Common myeloid progenitor, CD34-positive (primary cell): ENCODE data around the gene LTBP3.

ENCODE experiments used
- CTCF ChIA-PET: fragments of 350-600 bp; sonication (Branson Sonifier 250); formaldehyde crosslinking; loops from one replicate; lab custom pipeline; 2021; ENCODE audit warnings: antibody characterized with exemption; lab: Charles Lee
- POLR2A ChIA-PET: fragments of 350-600 bp; sonication (Branson Sonifier 250); formaldehyde crosslinking; loops from one replicate; lab custom pipeline; 2021; ENCODE audit warnings: antibody characterized with exemption; lab: Charles Lee
- DNase-seq, 3 donors: peaks; one replicate each; pipeline versions ENCODE4 v3.0.0 to v3.0.0-alpha.2; 2013
- H3K27ac ChIP-seq, 2 experiments: 1 replicate in 1 of 2; 2 replicates in 1 of 2; pipeline ENCODE4 v1.7.0; 2013; ENCODE audit warnings: inconsistent platforms in 2 of 2, low read length in 2 of 2, mild to moderate bottlenecking in 2 of 2, low read depth in 1 of 2, moderate library complexity in 1 of 2; ENCODE audit not compliant: severe bottlenecking in 2 of 2, insufficient read depth in 1 of 2, poor library complexity in 1 of 2
- H3K27me3 ChIP-seq, 5 experiments: replicated peaks in 2 of 5; 1 replicate in 3 of 5; 2 replicates in 2 of 5; pipeline versions ENCODE4 v1.6.1 to v1.7.0; 2013; ENCODE audit warnings: low read length in 4 of 5, mild to moderate bottlenecking in 2 of 5, moderate library complexity in 2 of 5, inconsistent platforms in 1 of 5; ENCODE audit not compliant: insufficient read depth in 5 of 5, control insufficient read depth in 4 of 5
- H3K36me3 ChIP-seq, 4 experiments: 1 replicate in 2 of 4; 2 replicates in 2 of 4; pipeline versions ENCODE4 v1.6.1 to v1.7.0; 2013; ENCODE audit warnings: low read length in 3 of 4, control low read depth in 1 of 4, mild to moderate bottlenecking in 1 of 4; ENCODE audit not compliant: control insufficient read depth in 4 of 4, insufficient read depth in 4 of 4
- H3K4me1 ChIP-seq, 4 experiments: 1 replicate in 3 of 4; 2 replicates in 1 of 4; pipeline versions ENCODE4 v1.6.1 to v1.7.1; 2013; ENCODE audit warnings: low read length in 3 of 4, mild to moderate bottlenecking in 3 of 4, control low read depth in 1 of 4, inconsistent platforms in 1 of 4, moderate library complexity in 1 of 4; ENCODE audit not compliant: control insufficient read depth in 4 of 4, insufficient read depth in 4 of 4; ENCODE audit errors: control extremely low read depth in 1 of 4
- H3K4me3 ChIP-seq, 7 experiments: 1 replicate in 4 of 7; 2 replicates in 3 of 7; pipeline versions ENCODE4 v1.5.1 to v1.7.0; 2013; ENCODE audit warnings: mild to moderate bottlenecking in 7 of 7, low read length in 6 of 7, moderate library complexity in 6 of 7, inconsistent platforms in 2 of 7, low read depth in 2 of 7, control low read depth in 1 of 7; ENCODE audit not compliant: insufficient read depth in 4 of 7, control insufficient read depth in 1 of 7; ENCODE audit errors: extremely low read depth in 1 of 7
- H3K9me3 ChIP-seq, 5 experiments: 1 replicate in 4 of 5; 2 replicates in 1 of 5; pipeline versions ENCODE4 v1.6.1 to v1.7.1; 2013; ENCODE audit warnings: low read length in 4 of 5, mild to moderate bottlenecking in 2 of 5, inconsistent platforms in 1 of 5, low read depth in 1 of 5, moderate library complexity in 1 of 5; ENCODE audit not compliant: control insufficient read depth in 4 of 5, insufficient read depth in 2 of 5; ENCODE audit errors: control extremely low read depth in 1 of 5
- WGBS: methylation state at CpG from one replicate; pipeline ENCODE4 v1.1.5; 2013; ENCODE audit not compliant: insufficient coverage; 5-methylcytosine and 5-hydroxymethylcytosine counted together

The LTBP3 gene

GRCh38 chr11:65573391-65574079 lies 15.4 kb upstream of the LTBP3 start:
- Histone ChIP-seq H3K4me1 (peaks cover 18 to 84% (median 80%) of the 10 kb centered on the region in 4 experiments), H3K9me3 (no peaks in the 10 kb centered on the region), H3K36me3 (peaks cover 0 to 8% (median 4%) of the 10 kb centered on the region in 4 experiments), H3K27me3 (no peaks in the 10 kb centered on the region), H3K27ac (peak overlapping the region; percentile 7 to 76), H3K4me3 (peak overlapping the region; percentile 28 to 99 (median 76))
- no peak for DNase-seq
- CTCF ChIA-PET: interaction anchor here (1.1 to 16.1 kb wide), 6 partner anchors 9 to 40 kb away, joined by 3 to 239 read pairs (median 16); no protein-coding TSS in a partner anchor
- POLR2A ChIA-PET: interaction anchor here (1.0 to 2.4 kb wide), 4 partner anchors 15 to 149 kb away, joined by 3 to 9 read pairs (median 6); no protein-coding TSS in a partner anchor
- 60% methylated on average over 21 of the region's 22 CpGs for WGBS

- peaks cover 18 to 81% (median 74%) of the 10 kb centered on the region in 4 experiments for H3K4me1 ChIP-seq
- WGBS: under 1% methylated on average over 70 of the region's 86 CpGs
Measured at GRCh38 chr11:65572356-65573051, 14.3 kb upstream of the LTBP3 start, which contains the start of gene FAM89B. FAM89B (plus strand) TSS chr11:65572538; CDS start chr11:65572670, 132 bp downstream.

GRCh38 chr11:65571940-65572339 lies 13.8 kb upstream of the LTBP3 start:
- H3K27ac ChIP-seq: peak overlapping the region in 1 of 2 experiments; percentile 91
- peak overlapping the region; percentile 48 to 99 (median 76) for H3K4me3 ChIP-seq
- no peaks in the 10 kb centered on the region for H3K27me3 ChIP-seq
- no peaks in the 10 kb centered on the region for H3K9me3 ChIP-seq
- POLR2A ChIA-PET: interaction anchor here (0.7 to 2.4 kb wide), 7 partner anchors 12 to 148 kb away, joined by 3 to 9 read pairs (median 3); partner anchors contain the start of genes MAP3K11 and SCYL1
- peak; percentile 46 to 58 (median 57) for DNase-seq
- H3K4me1 ChIP-seq: peaks cover 18 to 75% (median 68%) of the 10 kb centered on the region in 4 experiments
- 12% methylated on average over 7 of the region's 11 CpGs for WGBS
- H3K36me3 ChIP-seq: peaks cover 0 to 8% (median 1%) of the 10 kb centered on the region in 4 experiments
- CTCF ChIA-PET: interaction anchor here (0.9 to 16.1 kb wide), 13 partner anchors 8 to 43 kb away, joined by 3 to 239 read pairs (median 6); partner anchors contain the start of gene PCNX3

More at GRCh38 chr11:65572356-65573051, 14.3 kb upstream of the LTBP3 start, which contains the start of gene FAM89B:
- no peaks in the 10 kb centered on the region for H3K27me3 ChIP-seq
- H3K27ac ChIP-seq: peak within 1 kb of the TSS; percentile 7 to 91
- ChIA-PET CTCF (interaction anchor here (0.9 to 16.1 kb wide), 11 partner anchors 8 to 46 kb away, joined by 3 to 239 read pairs (median 6); partner anchors contain the start of gene PCNX3), POLR2A (interaction anchor here (0.7 to 2.4 kb wide), 8 partner anchors 13 to 148 kb away, joined by 3 to 9 read pairs (median 4); partner anchors contain the start of genes MAP3K11 and SCYL1)
- H3K36me3 ChIP-seq: peaks cover 0 to 8% (median 0%) of the 10 kb centered on the region in 4 experiments
- no peaks in the 10 kb centered on the region for H3K9me3 ChIP-seq
- H3K4me3 ChIP-seq: peak within 1 kb of the TSS; percentile 48 to 99 (median 88)
- peak; percentile 86 to 92 (median 92) for DNase-seq

GRCh38 chr11:65571420-65571819 lies 13.3 kb upstream of the LTBP3 start:
- ChIA-PET CTCF (interaction anchor here (0.6 to 16.1 kb wide), 13 partner anchors 10 to 44 kb away, joined by 3 to 239 read pairs (median 5); partner anchors contain the start of gene PCNX3), POLR2A (interaction anchor here (1.4 to 2.4 kb wide), 4 partner anchors 30 to 147 kb away, joined by 3 to 9 read pairs (median 6); partner anchors contain the start of gene SCYL1)
- H3K27me3 ChIP-seq: no peaks in the 10 kb centered on the region
- H3K4me3 ChIP-seq: peak overlapping the region in 5 of 7 experiments; percentile 76 to 99 (median 91)
- no peak for DNase-seq
- peak overlapping the region in 1 of 2 experiments; percentile 91 for H3K27ac ChIP-seq
- WGBS: 89% methylated on average over 9 of the region's 9 CpGs
- peaks cover 0 to 8% (median 2%) of the 10 kb centered on the region in 4 experiments for H3K36me3 ChIP-seq
- peaks cover 18 to 70% (median 64%) of the 10 kb centered on the region in 4 experiments for H3K4me1 ChIP-seq
- no peaks in the 10 kb centered on the region for H3K9me3 ChIP-seq

- H3K4me1 ChIP-seq: peaks cover 18 to 73% (median 64%) of the 10 kb centered on the region in 4 experiments
- H3K27me3 ChIP-seq: no peaks in the 10 kb centered on the region
- H3K9me3 ChIP-seq: no peaks in the 10 kb centered on the region
- peaks cover 0 to 8% (median 2%) of the 10 kb centered on the region in 4 experiments for H3K36me3 ChIP-seq
- H3K4me3 ChIP-seq: peak within 1 kb of the TSS; percentile 76 to 99 (median 91)
- DNase-seq: peak; percentile 99 to 100 (median 99)
- under 1% methylated on average over 75 of the region's 89 CpGs for WGBS
- H3K27ac ChIP-seq: peak within 1 kb of the TSS; percentile 81 to 91
- CTCF ChIA-PET: interaction anchor here (0.9 to 16.1 kb wide), 12 partner anchors 9 to 45 kb away, joined by 3 to 239 read pairs (median 4); no protein-coding TSS in a partner anchor
- POLR2A ChIA-PET: interaction anchor here (0.8 to 2.2 kb wide), 7 partner anchors 12 to 68 kb away, joined by 3 to 8 read pairs (median 4); partner anchors contain the start of gene LTBP3
Measured at GRCh38 chr11:65569973-65570918, 12.1 kb upstream of the LTBP3 start, which contains the start of gene ZNRD2. ZNRD2 (plus strand) TSS chr11:65570477; CDS start chr11:65570492, 15 bp downstream.
